Colonic mucosa (tissue), 4 donors: ENCODE results near the gene DNAH6. TPM values are rescaled to one million over a fixed set of nuclear protein-coding genes. Genes with fewer than 3 reads are reported as not detected.

Source experiments
- DNase-seq: peaks from one replicate; pipeline ENCODE4 v3.0.0-alpha.2; 2020
- H3K27ac ChIP-seq: fragments of 200-600 bp; one replicate; pipeline ENCODE4 v1.8.0; 2021
- H3K27me3 ChIP-seq: fragments of 200-600 bp; one replicate; pipeline ENCODE4 v1.8.0; 2021
- H3K36me3 ChIP-seq: fragments of 200-600 bp; one replicate; pipeline ENCODE4 v1.8.0; 2021
- H3K4me1 ChIP-seq: fragments of 200-600 bp; one replicate; pipeline ENCODE4 v1.8.0; 2021; ENCODE audit warnings: mild to moderate bottlenecking
- H3K4me3 ChIP-seq: fragments of 200-600 bp; one replicate; pipeline ENCODE4 v1.8.0; 2021
- H3K9ac ChIP-seq, 2 donors: one replicate each; pipeline ENCODE4 v1.7.0; 2013; ENCODE audit warnings: control low read depth in 2 of 2, low read depth in 2 of 2, low read length in 2 of 2
- H3K9me3 ChIP-seq: fragments of 200-600 bp; one replicate; pipeline ENCODE4 v1.8.0; 2021
- CTCF ChIP-seq: fragments of 200-600 bp; IDR thresholded peaks from one replicate; pipeline ENCODE4 v1.8.0; 2022; ENCODE audit warnings: antibody characterized with exemption, mild to moderate bottlenecking
- intact Hi-C: fragments of 100-400 bp; cut with DNase I; formaldehyde crosslinking; loops from one replicate; pipeline ENCODE4 v1.14.1; 2022
- total RNA-seq, 2 donors: library from RNA; stranded (reverse); fragmentation: NEBNext Ultra II Directional in 1 of 2; extraction: Animal tissue kit (Norgen Biotek cat#: 25700) in 1 of 2; gene quantifications; one replicate each; pipeline ENCODE4 v1.2.1, GENCODE V29; 2021
- donor health status: healthy.
- donor health status: DM: no; HTN: no; CAD: no.
- donor health status: DM: no; HTN: no; CAD: no.

Gene DNAH6
- total RNA-seq, 2 donors from 2014 or later = 1.2 to 1.8 TPM

GRCh38 chr2:84808279-84808678 is 292.0 kb downstream of the DNAH6 start:
- no peak for DNase-seq
- Histone ChIP-seq H3K4me3 (no peak overlapping the region), H3K27ac (no peak overlapping the region), H3K36me3 (no peaks in the 10 kb centered on the region), H3K9ac (no peak overlapping the region), H3K27me3 (no peaks in the 10 kb centered on the region), H3K9me3 (no peaks in the 10 kb centered on the region), H3K4me1 (no peaks in the 10 kb centered on the region)
- no peak for TF ChIP-seq CTCF
- intact Hi-C loops = no loop called here

- Histone ChIP-seq H3K36me3 (no peaks in the 10 kb centered on the region), H3K9me3 (no peaks in the 10 kb centered on the region), H3K27ac (no peak overlapping the region), H3K9ac (no peak overlapping the region), H3K4me3 (no peak overlapping the region), H3K4me1 (no peaks in the 10 kb centered on the region), H3K27me3 (no peaks in the 10 kb centered on the region)
- no peak for TF ChIP-seq CTCF
- intact Hi-C loops = no loop called here
- no peak for DNase-seq
These were observed 295.6 kb downstream of the DNAH6 start for GRCh38 chr2:84811839-84812431.

- Histone ChIP-seq H3K4me1 (no peaks in the 10 kb centered on the region), H3K9ac (no peak overlapping the region), H3K27me3 (no peaks in the 10 kb centered on the region), H3K27ac (no peak overlapping the region), H3K36me3 (no peaks in the 10 kb centered on the region), H3K9me3 (no peaks in the 10 kb centered on the region), H3K4me3 (no peak overlapping the region)
- intact Hi-C loops = no loop called here
- DNase-seq = no peak
- TF ChIP-seq CTCF = no peak
These were observed 298.8 kb downstream of the DNAH6 start for GRCh38 chr2:84815146-84815545.

GRCh38 chr2:84816426-84817026 is 300.2 kb downstream of the DNAH6 start:
- no peak overlapping the region for H3K4me3 ChIP-seq
- no peak for TF ChIP-seq CTCF

GRCh38 chr2:84817239-84817655 is 300.9 kb downstream of the DNAH6 start:
- H3K27ac ChIP-seq = no peak overlapping the region
- DNase-seq = no peak
- no peaks in the 10 kb centered on the region for H3K36me3 ChIP-seq
- H3K9ac ChIP-seq = no peak overlapping the region
- TF ChIP-seq CTCF = no peak
- H3K27me3 ChIP-seq = no peaks in the 10 kb centered on the region
- intact Hi-C loops = no loop called here
- H3K4me1 ChIP-seq = no peaks in the 10 kb centered on the region
- no peak overlapping the region for H3K4me3 ChIP-seq
- H3K9me3 ChIP-seq = no peaks in the 10 kb centered on the region

More at GRCh38 chr2:84816426-84817026, 300.2 kb downstream of the DNAH6 start:
- intact Hi-C loops = no loop called here
- Histone ChIP-seq H3K27me3 (no peaks in the 10 kb centered on the region), H3K27ac (no peak overlapping the region), H3K9ac (no peak overlapping the region), H3K36me3 (no peaks in the 10 kb centered on the region), H3K4me1 (no peaks in the 10 kb centered on the region), H3K9me3 (no peaks in the 10 kb centered on the region)
- DNase-seq = no peak
